NCI-H82 (cell line): ENCODE results near the gene TTLL9.

ENCODE experiments used
- DNase-seq: peaks from one replicate; lab custom pipeline; 2025; lab: John Stamatoyannopoulos, UW

The TTLL9 gene

GRCh38 chr20:31945319-31945718, 74.9 kb downstream of the TTLL9 start:
- no peak for DNase-seq

- no peak for DNase-seq
Observed at GRCh38 chr20:31945785-31946184, 75.4 kb downstream of the TTLL9 start.

GRCh38 chr20:31948008-31948407, 77.6 kb downstream of the TTLL9 start:
- DNase-seq: no peak

GRCh38 chr20:31949877-31950646, 79.6 kb downstream of the TTLL9 start:
- DNase-seq: no peak

GRCh38 chr20:31951203-31951529, 80.7 kb downstream of the TTLL9 start:
- DNase-seq: no peak

GRCh38 chr20:31951530-31952453, 81.4 kb downstream of the TTLL9 start, which contains the start of gene PDRG1:
Gene PDRG1 (minus strand): TSS chr20:31952046. CDS start chr20:31951961, 85 bp downstream.
- peak; percentile 99 for DNase-seq

GRCh38 chr20:31953556-31954148, 83.2 kb downstream of the TTLL9 start:
- no peak for DNase-seq

- no peak for DNase-seq
Observed at GRCh38 chr20:31954500-31954899, 84.1 kb downstream of the TTLL9 start.

GRCh38 chr20:31956556-31957526, 86.4 kb downstream of the TTLL9 start:
- peak; percentile 97 for DNase-seq

GRCh38 chr20:31962761-31963160, 92.3 kb downstream of the TTLL9 start:
- DNase-seq: peak; percentile 98

GRCh38 chr20:31963889-31964288, 93.5 kb downstream of the TTLL9 start:
- no peak for DNase-seq

GRCh38 chr20:31966991-31967655, 96.7 kb downstream of the TTLL9 start:
- DNase-seq: peak; percentile 79

GRCh38 chr20:31967830-31968249, 97.4 kb downstream of the TTLL9 start, which contains the start of gene XKR7:
Gene XKR7 (plus strand): TSS chr20:31968151. CDS start chr20:31968176, 25 bp downstream.
- DNase-seq: peak; percentile 78

GRCh38 chr20:31968291-31969126, 98.1 kb downstream of the TTLL9 start:
- DNase-seq: peak; percentile 64

- no peak for DNase-seq
Observed at GRCh38 chr20:31969991-31970390, 99.6 kb downstream of the TTLL9 start.

- DNase-seq: peak; percentile 97
Observed at GRCh38 chr20:31972471-31973021, 102.1 kb downstream of the TTLL9 start.

- no peak for DNase-seq
Observed at GRCh38 chr20:31974296-31974695, 103.9 kb downstream of the TTLL9 start.

- DNase-seq: peak; percentile 80
Observed at GRCh38 chr20:31974951-31975487, 104.6 kb downstream of the TTLL9 start.

- DNase-seq: no peak
Observed at GRCh38 chr20:31975874-31976273, 105.4 kb downstream of the TTLL9 start.
